HepG2 (cell line): ENCODE measurements around the gene SEC14L1. TPM values are rescaled to one million over a fixed set of nuclear protein-coding genes. Genes with fewer than 3 reads are reported as not detected.
A peak's percentile ranks its signal among the peaks of the same experiment; 100 is the strongest.
"Not testable (repeated sequence)": the region's sequence is repeated elsewhere in the genome, so short reads cannot be mapped to it uniquely, and the experiment has no call there.

Experiments
- CREM ChIP-seq, 2 experiments: sonication (generic) in 1 of 2; formaldehyde crosslinking in 1 of 2; IDR thresholded peaks; 2 replicates each; pipeline versions ENCODE4 v1.4.0 to v1.6.1; 2016 to 2020; ENCODE audit warnings: antibody characterized with exemption in 1 of 2, mild to moderate bottlenecking in 1 of 2, missing genetic modification reagents in 1 of 2
- GZF1 ChIP-seq: sonication (generic); formaldehyde crosslinking; IDR thresholded peaks from 2 replicates; pipeline ENCODE4 v1.5.1; 2020; ENCODE audit warnings: mild to moderate bottlenecking, missing genetic modification reagents
- MED8 ChIP-seq: sonication (generic); formaldehyde crosslinking; IDR thresholded peaks from 2 replicates; pipeline ENCODE4 v1.8.1; 2023; ENCODE audit warnings: mild to moderate bottlenecking, missing genetic modification reagents; ENCODE audit not compliant: insufficient replicate concordance
- MIER2 ChIP-seq: IDR thresholded peaks from 2 replicates; pipeline ENCODE4 v1.6.1; 2016; ENCODE audit warnings: missing biosample characterization, missing genetic modification reagents
- MTA1 ChIP-seq: sonication (generic); formaldehyde crosslinking; IDR thresholded peaks from 2 replicates; pipeline ENCODE4 v1.4.0; 2020; ENCODE audit warnings: missing genetic modification reagents, mild to moderate bottlenecking, borderline replicate concordance
- SIX1 ChIP-seq: sonication (generic); formaldehyde crosslinking; IDR thresholded peaks from 2 replicates; pipeline ENCODE4 v1.4.0; 2020; ENCODE audit warnings: missing genetic modification reagents, borderline replicate concordance
- ZMYM4 ChIP-seq: sonication (generic); formaldehyde crosslinking; IDR thresholded peaks from 2 replicates; pipeline ENCODE4 v1.8.1; 2023; ENCODE audit warnings: mild to moderate bottlenecking, missing genetic modification reagents
- ZNF644 ChIP-seq: IDR thresholded peaks from 2 replicates; pipeline ENCODE4 v1.6.1; 2016; ENCODE audit warnings: low read depth
- ZNF850 ChIP-seq: sonication (generic); formaldehyde crosslinking; conservative IDR thresholded peaks from 2 replicates; pipeline ENCODE4 v1.9.0; 2021; ENCODE audit warnings: mild to moderate bottlenecking, missing genetic modification reagents
- polyA plus RNA-seq, 8 experiments: library from polyadenylated mRNA; depleted of rRNA in 3 of 8; stranded (reverse) in 7 of 8; unstranded in 1 of 8; fragments of >200 nt; fragmentation: Illumina TruSeq in 4 of 8; extraction: Trizol in 4 of 8; gene quantifications; 2 replicates each; pipeline versions ENCODE4 v1.2.1 to v1.2.3, GENCODE V29; 2011 to 2016; ENCODE audit warnings: low read depth in 4 of 8, missing spikeins in 1 of 8, mixed read lengths in 1 of 8; ENCODE audit not compliant: insufficient read depth in 1 of 8
- total RNA-seq, 5 experiments: library from RNA; depleted of rRNA; stranded (reverse); fragments of >200 nt; fragmentation: Illumina TruSeq; extraction: Trizol; gene quantifications; 2 replicates each; pipeline ENCODE4 v1.2.3, GENCODE V29; 2016; ENCODE audit warnings: low read depth in 1 of 5
- TF ChIP-seq, protein P1 (sequence below): sonication (generic); formaldehyde crosslinking; IDR thresholded peaks from 2 replicates; pipeline ENCODE4 v1.4.0; 2020; ENCODE audit warnings: missing genetic modification reagents
- TF ChIP-seq, protein P2 (sequence below): sonication (generic); formaldehyde crosslinking; IDR thresholded peaks from 2 replicates; pipeline ENCODE4 v1.4.0; 2020; ENCODE audit warnings: missing genetic modification reagents
- TF ChIP-seq, protein P3 (sequence below): sonication (generic); formaldehyde crosslinking; IDR thresholded peaks from 2 replicates; pipeline ENCODE4 v1.5.0; 2020; ENCODE audit warnings: mild to moderate bottlenecking, missing genetic modification reagents
- TF ChIP-seq, protein P4 (sequence below), 2 experiments: sonication (generic) in 1 of 2; formaldehyde crosslinking in 1 of 2; IDR thresholded peaks; 2 replicates each; pipeline versions ENCODE4 v1.4.0 to v1.6.1; 2018 to 2020; ENCODE audit warnings: missing genetic modification reagents in 2 of 2, borderline replicate concordance in 1 of 2, low read depth in 1 of 2, mild to moderate bottlenecking in 1 of 2, missing biosample characterization in 1 of 2
- TF ChIP-seq, protein P5 (sequence below): sonication (generic); formaldehyde crosslinking; IDR thresholded peaks from 2 replicates; pipeline ENCODE4 v1.4.0; 2020; ENCODE audit warnings: low read depth, mild to moderate bottlenecking, missing genetic modification reagents

The SEC14L1 gene
- total and polyA plus RNA-seq, 2 of the 13 experiments (the other 11 are each of a cell fraction or from before 2014, with no cell fraction given) = 26.3 to 43.9 TPM

DNA sequence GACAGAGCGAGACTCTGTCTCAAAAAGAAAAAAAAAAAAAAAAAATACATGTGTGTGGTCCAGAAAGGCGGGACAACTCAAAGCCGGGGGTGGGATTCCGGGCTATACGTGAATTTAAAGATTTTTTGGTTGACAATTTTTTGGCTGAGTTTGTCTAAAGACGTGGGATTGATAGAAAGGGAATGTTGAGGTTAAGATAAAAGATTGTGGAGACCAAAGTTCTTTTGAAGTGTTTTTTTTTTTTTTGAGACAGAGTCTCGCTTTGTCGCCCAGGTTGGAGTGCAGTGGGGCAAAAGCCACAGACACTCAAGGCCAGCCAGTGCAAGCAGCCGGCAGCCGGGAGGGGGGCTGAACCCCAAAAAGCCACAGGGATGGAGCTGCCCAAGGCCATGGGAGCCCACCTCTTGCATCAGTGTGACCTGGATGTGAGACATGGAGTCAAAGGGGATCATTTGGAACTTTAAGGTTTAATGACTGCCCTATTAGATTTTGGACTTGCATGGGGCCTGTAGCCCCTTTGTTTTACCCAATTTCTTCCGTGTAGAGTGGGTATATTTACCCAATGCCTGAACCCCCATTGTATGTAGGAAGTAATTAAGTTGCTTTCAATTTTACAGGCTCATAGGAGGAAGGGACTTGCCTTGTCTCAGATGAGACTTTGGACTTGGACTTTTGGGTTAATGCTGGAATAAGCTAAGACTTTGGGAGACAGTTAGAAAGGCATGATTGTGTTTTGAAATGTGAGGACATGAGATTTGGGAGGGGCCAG lies 29.4 kb upstream of the SEC14L1 start (continued):
- peak; percentile 98 for TF ChIP-seq MTA1 (CRISPR knock-in tag)
- TF ChIP-seq, protein P1, sequence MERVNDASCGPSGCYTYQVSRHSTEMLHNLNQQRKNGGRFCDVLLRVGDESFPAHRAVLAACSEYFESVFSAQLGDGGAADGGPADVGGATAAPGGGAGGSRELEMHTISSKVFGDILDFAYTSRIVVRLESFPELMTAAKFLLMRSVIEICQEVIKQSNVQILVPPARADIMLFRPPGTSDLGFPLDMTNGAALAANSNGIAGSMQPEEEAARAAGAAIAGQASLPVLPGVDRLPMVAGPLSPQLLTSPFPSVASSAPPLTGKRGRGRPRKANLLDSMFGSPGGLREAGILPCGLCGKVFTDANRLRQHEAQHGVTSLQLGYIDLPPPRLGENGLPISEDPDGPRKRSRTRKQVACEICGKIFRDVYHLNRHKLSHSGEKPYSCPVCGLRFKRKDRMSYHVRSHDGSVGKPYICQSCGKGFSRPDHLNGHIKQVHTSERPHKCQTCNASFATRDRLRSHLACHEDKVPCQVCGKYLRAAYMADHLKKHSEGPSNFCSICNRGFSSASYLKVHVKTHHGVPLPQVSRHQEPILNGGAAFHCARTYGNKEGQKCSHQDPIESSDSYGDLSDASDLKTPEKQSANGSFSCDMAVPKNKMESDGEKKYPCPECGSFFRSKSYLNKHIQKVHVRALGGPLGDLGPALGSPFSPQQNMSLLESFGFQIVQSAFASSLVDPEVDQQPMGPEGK (CRISPR knock-in tag) = peak; percentile 70
- TF ChIP-seq, protein P2, sequence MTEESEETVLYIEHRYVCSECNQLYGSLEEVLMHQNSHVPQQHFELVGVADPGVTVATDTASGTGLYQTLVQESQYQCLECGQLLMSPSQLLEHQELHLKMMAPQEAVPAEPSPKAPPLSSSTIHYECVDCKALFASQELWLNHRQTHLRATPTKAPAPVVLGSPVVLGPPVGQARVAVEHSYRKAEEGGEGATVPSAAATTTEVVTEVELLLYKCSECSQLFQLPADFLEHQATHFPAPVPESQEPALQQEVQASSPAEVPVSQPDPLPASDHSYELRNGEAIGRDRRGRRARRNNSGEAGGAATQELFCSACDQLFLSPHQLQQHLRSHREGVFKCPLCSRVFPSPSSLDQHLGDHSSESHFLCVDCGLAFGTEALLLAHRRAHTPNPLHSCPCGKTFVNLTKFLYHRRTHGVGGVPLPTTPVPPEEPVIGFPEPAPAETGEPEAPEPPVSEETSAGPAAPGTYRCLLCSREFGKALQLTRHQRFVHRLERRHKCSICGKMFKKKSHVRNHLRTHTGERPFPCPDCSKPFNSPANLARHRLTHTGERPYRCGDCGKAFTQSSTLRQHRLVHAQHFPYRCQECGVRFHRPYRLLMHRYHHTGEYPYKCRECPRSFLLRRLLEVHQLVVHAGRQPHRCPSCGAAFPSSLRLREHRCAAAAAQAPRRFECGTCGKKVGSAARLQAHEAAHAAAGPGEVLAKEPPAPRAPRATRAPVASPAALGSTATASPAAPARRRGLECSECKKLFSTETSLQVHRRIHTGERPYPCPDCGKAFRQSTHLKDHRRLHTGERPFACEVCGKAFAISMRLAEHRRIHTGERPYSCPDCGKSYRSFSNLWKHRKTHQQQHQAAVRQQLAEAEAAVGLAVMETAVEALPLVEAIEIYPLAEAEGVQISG (CRISPR knock-in tag) = peak; percentile 47; the same call in 1 of the 2 replicates
- TF ChIP-seq ZNF850 (CRISPR knock-in tag) = 0 out of 2 replicates have a peak, but pooled peaks have one; percentile 18
- TF ChIP-seq ZNF644 (CRISPR knock-in tag) = peak; percentile 17; the same call in 1 of the 2 replicates
- TF ChIP-seq GZF1 (CRISPR knock-in tag) = 0 out of 2 replicates have a peak, but pooled peaks have one; percentile 47
- TF ChIP-seq, protein P3, sequence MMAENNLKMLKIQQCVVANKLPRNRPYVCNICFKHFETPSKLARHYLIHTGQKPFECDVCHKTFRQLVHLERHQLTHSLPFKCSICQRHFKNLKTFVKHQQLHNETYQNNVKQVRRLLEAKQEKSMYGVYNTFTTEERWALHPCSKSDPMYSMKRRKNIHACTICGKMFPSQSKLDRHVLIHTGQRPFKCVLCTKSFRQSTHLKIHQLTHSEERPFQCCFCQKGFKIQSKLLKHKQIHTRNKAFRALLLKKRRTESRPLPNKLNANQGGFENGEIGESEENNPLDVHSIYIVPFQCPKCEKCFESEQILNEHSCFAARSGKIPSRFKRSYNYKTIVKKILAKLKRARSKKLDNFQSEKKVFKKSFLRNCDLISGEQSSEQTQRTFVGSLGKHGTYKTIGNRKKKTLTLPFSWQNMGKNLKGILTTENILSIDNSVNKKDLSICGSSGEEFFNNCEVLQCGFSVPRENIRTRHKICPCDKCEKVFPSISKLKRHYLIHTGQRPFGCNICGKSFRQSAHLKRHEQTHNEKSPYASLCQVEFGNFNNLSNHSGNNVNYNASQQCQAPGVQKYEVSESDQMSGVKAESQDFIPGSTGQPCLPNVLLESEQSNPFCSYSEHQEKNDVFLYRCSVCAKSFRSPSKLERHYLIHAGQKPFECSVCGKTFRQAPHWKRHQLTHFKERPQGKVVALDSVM (CRISPR knock-in tag) = peak; percentile 56
- TF ChIP-seq, protein P4, sequence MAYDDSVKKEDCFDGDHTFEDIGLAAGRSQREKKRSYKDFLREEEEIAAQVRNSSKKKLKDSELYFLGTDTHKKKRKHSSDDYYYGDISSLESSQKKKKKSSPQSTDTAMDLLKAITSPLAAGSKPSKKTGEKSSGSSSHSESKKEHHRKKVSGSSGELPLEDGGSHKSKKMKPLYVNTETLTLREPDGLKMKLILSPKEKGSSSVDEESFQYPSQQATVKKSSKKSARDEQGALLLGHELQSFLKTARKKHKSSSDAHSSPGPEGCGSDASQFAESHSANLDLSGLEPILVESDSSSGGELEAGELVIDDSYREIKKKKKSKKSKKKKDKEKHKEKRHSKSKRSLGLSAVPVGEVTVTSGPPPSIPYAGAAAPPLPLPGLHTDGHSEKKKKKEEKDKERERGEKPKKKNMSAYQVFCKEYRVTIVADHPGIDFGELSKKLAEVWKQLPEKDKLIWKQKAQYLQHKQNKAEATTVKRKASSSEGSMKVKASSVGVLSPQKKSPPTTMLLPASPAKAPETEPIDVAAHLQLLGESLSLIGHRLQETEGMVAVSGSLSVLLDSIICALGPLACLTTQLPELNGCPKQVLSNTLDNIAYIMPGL (CRISPR knock-in tag; IDR thresholded peaks at IDR 0.05; ENCODE audit: borderline replicate concordance in 1 of 2, low read depth in 1 of 2) = 0 out of 4 replicates have a peak, but pooled peaks of 1 of the 2 experiments have one; percentile 26
- 0 out of 2 replicates have a peak, but pooled peaks have one; percentile 4 for TF ChIP-seq SIX1 (CRISPR knock-in tag)
- TF ChIP-seq MED8 (CRISPR knock-in tag) = peak; percentile 68
- TF ChIP-seq, protein P5, sequence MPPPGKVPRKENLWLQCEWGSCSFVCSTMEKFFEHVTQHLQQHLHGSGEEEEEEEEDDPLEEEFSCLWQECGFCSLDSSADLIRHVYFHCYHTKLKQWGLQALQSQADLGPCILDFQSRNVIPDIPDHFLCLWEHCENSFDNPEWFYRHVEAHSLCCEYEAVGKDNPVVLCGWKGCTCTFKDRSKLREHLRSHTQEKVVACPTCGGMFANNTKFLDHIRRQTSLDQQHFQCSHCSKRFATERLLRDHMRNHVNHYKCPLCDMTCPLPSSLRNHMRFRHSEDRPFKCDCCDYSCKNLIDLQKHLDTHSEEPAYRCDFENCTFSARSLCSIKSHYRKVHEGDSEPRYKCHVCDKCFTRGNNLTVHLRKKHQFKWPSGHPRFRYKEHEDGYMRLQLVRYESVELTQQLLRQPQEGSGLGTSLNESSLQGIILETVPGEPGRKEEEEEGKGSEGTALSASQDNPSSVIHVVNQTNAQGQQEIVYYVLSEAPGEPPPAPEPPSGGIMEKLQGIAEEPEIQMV (CRISPR knock-in tag) = peak; percentile 72; the same call in 1 of the 2 replicates
- peak; percentile 67 for TF ChIP-seq CREM (IDR thresholded peaks at IDR 0.05)
- not testable (repeated sequence) for TF ChIP-seq CREM (CRISPR knock-in tag; IDR thresholded peaks at IDR 0.05)
- 0 out of 2 replicates have a peak, but pooled peaks have one; percentile 26 for TF ChIP-seq ZMYM4 (CRISPR knock-in tag)
- TF ChIP-seq MIER2 (CRISPR knock-in tag) = 0 out of 2 replicates have a peak, but pooled peaks have one; percentile 8
